ENCODE data around the gene PACS2. TPM values are rescaled to one million over a fixed set of nuclear protein-coding genes. Genes with fewer than 3 reads are reported as not detected.

The PACS2 gene
- total RNA-seq, 1 donor from 2014 or later: 48.0 TPM

GRCh38 chr14:105389534-105389933, 75.0 kb downstream of the PACS2 start:
- Mint-ChIP-seq H3K27me3 (no peaks in the 10 kb centered on the region), H3K4me1 (peaks cover 12% of the 10 kb centered on the region), H3K36me3 (ENCODE audit: low read depth) (no peaks in the 10 kb centered on the region), H3K4me3 (no peak overlapping the region), H3K27ac (no peak overlapping the region), H3K9me3 (no peaks in the 10 kb centered on the region)
- TF ChIP-seq CTCF (IDR thresholded peaks at IDR 0.05): no peak
- DNase-seq (no peak), ATAC-seq (ENCODE audit: low read depth) (no peak)
- intact Hi-C loops (cut with micrococcal nuclease): no loop called here
- CTCF ChIA-PET: interaction anchor here (1.1 to 2.3 kb wide), 4 partner anchors 19 to 148 kb away, joined by 3 to 6 read pairs (median 4); no protein-coding TSS in a partner anchor
- POLR2A ChIA-PET: interaction anchor here (0.8 to 1.4 kb wide), 2 partner anchors 32 to 88 kb away, joined by 3 read pairs; partner anchors contain the start of gene BRF1

GRCh38 chr14:105389976-105390848, 75.7 kb downstream of the PACS2 start:
- no peak for TF ChIP-seq CTCF (IDR thresholded peaks at IDR 0.05)
- CTCF ChIA-PET: interaction anchor here (1.1 to 2.3 kb wide), 4 partner anchors 19 to 147 kb away, joined by 3 to 6 read pairs (median 4); no protein-coding TSS in a partner anchor
- H3K4me1 Mint-ChIP-seq: peaks cover 12% of the 10 kb centered on the region
- H3K4me3 Mint-ChIP-seq: no peak overlapping the region
- peak overlapping the region; percentile 59 for H3K27ac Mint-ChIP-seq
- no peak for DNase-seq
- intact Hi-C loops (cut with micrococcal nuclease): no loop called here
- ATAC-seq (ENCODE audit: low read depth): peak; percentile 78
- no peaks in the 10 kb centered on the region for H3K9me3 Mint-ChIP-seq
- H3K36me3 Mint-ChIP-seq (ENCODE audit: low read depth): no peaks in the 10 kb centered on the region
- H3K27me3 Mint-ChIP-seq: no peaks in the 10 kb centered on the region
- POLR2A ChIA-PET: interaction anchor here (0.8 to 1.4 kb wide), 2 partner anchors 31 to 89 kb away, joined by 3 read pairs; partner anchors contain the start of gene BRF1

- Mint-ChIP-seq H3K27ac (no peak overlapping the region), H3K27me3 (no peaks in the 10 kb centered on the region), H3K4me3 (no peak overlapping the region), H3K9me3 (no peaks in the 10 kb centered on the region), H3K36me3 (ENCODE audit: low read depth) (no peaks in the 10 kb centered on the region), H3K4me1 (peaks cover 12% of the 10 kb centered on the region)
- no peak for TF ChIP-seq CTCF (IDR thresholded peaks at IDR 0.05)
- intact Hi-C loops (cut with micrococcal nuclease): no loop called here
- DNase-seq: no peak
- POLR2A ChIA-PET: no interaction called here
- CTCF ChIA-PET: no interaction called here
- ATAC-seq (ENCODE audit: low read depth): no peak
These were observed 76.4 kb downstream of the PACS2 start for GRCh38 chr14:105390849-105391500.

- H3K36me3 Mint-ChIP-seq (ENCODE audit: low read depth): no peaks in the 10 kb centered on the region
- no peaks in the 10 kb centered on the region for H3K27me3 Mint-ChIP-seq
- CTCF ChIA-PET: no interaction called here
- H3K9me3 Mint-ChIP-seq: no peaks in the 10 kb centered on the region
- ATAC-seq (ENCODE audit: low read depth) (no peak), DNase-seq (no peak)
- no peak overlapping the region for H3K4me3 Mint-ChIP-seq
- H3K4me1 Mint-ChIP-seq: peaks cover 12% of the 10 kb centered on the region
- POLR2A ChIA-PET: no interaction called here
- no peak for TF ChIP-seq CTCF (IDR thresholded peaks at IDR 0.05)
- intact Hi-C loops (cut with micrococcal nuclease): no loop called here
- no peak overlapping the region for H3K27ac Mint-ChIP-seq
These were observed 77.0 kb downstream of the PACS2 start for GRCh38 chr14:105391541-105391940.

All from activated B cell treated with CpG ODN at 0.5 μM for 24 hours (primary cell).